ENCODE results near the gene PNKP.

The PNKP gene

GRCh38 chr19:49859682-49860335 is 7.6 kb downstream of the PNKP start:
- no peak for DNase-seq (ENCODE audit: low read depth in 2 of 2)

- DNase-seq (ENCODE audit: low read depth in 2 of 2): no peak
Measured at GRCh38 chr19:49858088-49858985, 9.0 kb downstream of the PNKP start.

- no peak for DNase-seq (ENCODE audit: low read depth in 2 of 2)
Measured at GRCh38 chr19:49857838-49858087, 9.6 kb downstream of the PNKP start.

GRCh38 chr19:49857061-49857837 is 10.1 kb downstream of the PNKP start:
- no peak for DNase-seq (ENCODE audit: low read depth in 2 of 2)

- no peak for DNase-seq (ENCODE audit: low read depth in 2 of 2)
Measured at GRCh38 chr19:49856574-49857021, 10.8 kb downstream of the PNKP start.

GRCh38 chr19:49855676-49856573 is 11.5 kb downstream of the PNKP start:
- DNase-seq (ENCODE audit: low read depth in 2 of 2): no peak

GRCh38 chr19:49855277-49855675 is 12.1 kb downstream of the PNKP start:
- no peak for DNase-seq (ENCODE audit: low read depth in 2 of 2)

GRCh38 chr19:49854378-49855263 is 12.8 kb downstream of the PNKP start:
- no peak for DNase-seq (ENCODE audit: low read depth in 2 of 2)

- DNase-seq (ENCODE audit: low read depth in 2 of 2): no peak
Measured at GRCh38 chr19:49853852-49854377, 13.5 kb downstream of the PNKP start.

GRCh38 chr19:49852631-49853126 is 14.7 kb downstream of the PNKP start:
- DNase-seq (ENCODE audit: low read depth in 2 of 2): no peak

GRCh38 chr19:49851456-49852259 is 15.7 kb downstream of the PNKP start:
- no peak for DNase-seq (ENCODE audit: low read depth in 2 of 2)

GRCh38 chr19:49850487-49851342 is 16.7 kb downstream of the PNKP start, which contains the start of gene PTOV1:
Gene PTOV1, plus strand, starts transcription at chr19:49851159.
- DNase-seq (ENCODE audit: low read depth in 2 of 2): peak; percentile 85

- DNase-seq (ENCODE audit: low read depth in 2 of 2): no peak
Measured at GRCh38 chr19:49850221-49850486, 17.2 kb downstream of the PNKP start.

- DNase-seq (ENCODE audit: low read depth in 2 of 2): no peak
Measured at GRCh38 chr19:49849433-49850220, 17.7 kb downstream of the PNKP start.

GRCh38 chr19:49848938-49849337 is 18.4 kb downstream of the PNKP start:
- no peak for DNase-seq (ENCODE audit: low read depth in 2 of 2)

GRCh38 chr19:49847731-49848696 is 19.4 kb downstream of the PNKP start:
- no peak for DNase-seq (ENCODE audit: low read depth in 2 of 2)
